GM19025 (cell line): Measurements from ENCODE around the gene CEP44.
"Not testable (repeated sequence)": the region's sequence is repeated elsewhere in the genome, so short reads cannot be mapped to it uniquely, and the experiment has no call there.

Experiments used
- ATAC-seq: cut with Tn5 transposase; IDR thresholded peaks from one replicate; pipeline ENCODE4 v1.9.1; 2021; ENCODE audit warnings: mild to moderate bottlenecking, low read depth, moderate library complexity; ENCODE audit not compliant: unreplicated experiment

The CEP44 gene

GRCh38 chr4:174318829-174319764 lies 35.4 kb downstream of the CEP44 start:
- ATAC-seq: no peak

DNA sequence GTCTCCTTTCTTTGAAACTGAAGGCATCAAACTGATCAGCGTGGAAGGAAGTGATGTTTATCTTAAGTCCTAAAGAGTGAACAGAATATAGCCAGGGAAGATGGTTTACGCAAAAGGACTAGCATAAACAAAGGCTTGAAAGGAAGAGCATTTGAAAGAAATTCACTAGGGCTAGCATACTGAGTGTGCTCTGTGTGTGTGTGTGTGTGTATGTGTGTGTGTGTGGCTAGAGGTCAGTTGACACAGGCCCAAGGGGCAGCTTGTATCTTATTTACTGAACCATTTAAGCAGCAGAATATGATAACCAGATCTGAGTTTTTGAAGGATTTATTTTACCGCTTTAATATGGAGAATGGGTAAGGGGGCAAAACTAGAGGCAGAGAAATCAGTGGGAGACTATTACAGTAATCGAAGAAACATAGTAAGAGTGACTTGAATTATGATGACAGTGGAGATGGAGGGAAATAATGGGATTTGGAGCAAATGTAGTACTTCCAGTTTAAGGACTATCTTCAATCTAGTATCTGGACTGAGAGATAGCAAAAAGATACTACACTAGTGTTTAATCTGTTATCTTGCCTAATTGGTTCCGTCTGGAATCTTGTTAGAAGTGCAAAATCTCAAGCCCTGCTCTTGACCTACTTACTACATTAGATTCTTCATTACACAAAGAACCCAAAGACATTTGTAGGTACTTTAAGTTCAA lies 36.9 kb downstream of the CEP44 start:
- no peak for ATAC-seq

- no peak for ATAC-seq
Measured at GRCh38 chr4:174324236-174324635, 40.5 kb downstream of the CEP44 start.

GRCh38 chr4:174324725-174325124 lies 41.0 kb downstream of the CEP44 start:
- no peak for ATAC-seq

DNA sequence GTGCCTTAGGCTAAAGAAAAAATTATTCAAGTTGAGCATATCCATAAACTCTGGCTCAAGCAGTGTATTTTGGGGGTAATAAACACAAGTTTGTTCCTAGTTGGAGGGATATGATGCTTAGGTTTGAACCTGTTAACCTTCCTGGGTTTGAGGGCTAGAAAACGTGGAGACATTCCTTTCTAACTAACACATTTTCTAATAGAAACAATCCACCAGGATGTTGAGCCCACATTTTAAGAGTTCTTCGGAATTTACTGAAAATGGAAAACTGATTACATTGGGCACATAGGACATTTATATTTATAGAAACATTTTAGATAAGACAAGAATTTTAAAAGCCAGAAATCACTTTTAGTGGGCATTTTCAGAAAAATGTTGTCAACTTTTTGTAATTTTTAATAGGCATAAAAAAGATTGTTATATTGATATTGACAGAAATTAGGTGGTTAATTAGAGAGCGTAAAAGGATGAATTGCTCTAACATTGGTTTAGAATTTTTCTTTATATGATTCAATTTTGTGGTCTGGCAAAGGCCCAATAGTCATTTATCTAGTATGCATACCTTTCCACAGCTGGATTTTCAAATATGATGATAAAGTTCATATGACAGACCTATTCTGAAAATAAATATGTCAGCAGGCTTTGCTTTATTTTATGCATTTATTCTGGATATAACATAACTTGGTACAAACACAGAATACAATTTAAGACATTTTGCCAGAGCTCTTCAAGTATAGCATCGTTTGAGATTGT lies 49.2 kb downstream of the CEP44 start:
- no peak for ATAC-seq

DNA sequence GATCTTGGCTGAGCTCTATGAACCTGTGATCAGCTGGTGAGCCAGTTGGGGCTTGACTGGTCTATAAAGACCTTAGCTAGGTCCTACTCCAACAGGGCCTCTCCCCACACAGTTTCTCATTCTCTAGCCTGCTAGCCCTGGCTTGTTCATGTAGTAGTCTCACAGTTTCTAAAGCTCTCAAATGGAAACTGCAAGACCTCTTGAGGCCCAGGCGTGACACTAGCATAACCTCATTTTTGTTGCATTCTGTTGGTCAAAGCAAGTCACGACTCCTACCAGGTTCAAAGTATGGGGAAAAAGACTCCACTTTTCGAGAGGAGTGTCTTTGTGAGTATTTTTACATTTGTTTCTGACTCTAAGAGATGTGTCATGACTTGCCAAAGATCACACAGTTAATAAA lies 50.9 kb downstream of the CEP44 start:
- peak; percentile 97 for ATAC-seq

DNA sequence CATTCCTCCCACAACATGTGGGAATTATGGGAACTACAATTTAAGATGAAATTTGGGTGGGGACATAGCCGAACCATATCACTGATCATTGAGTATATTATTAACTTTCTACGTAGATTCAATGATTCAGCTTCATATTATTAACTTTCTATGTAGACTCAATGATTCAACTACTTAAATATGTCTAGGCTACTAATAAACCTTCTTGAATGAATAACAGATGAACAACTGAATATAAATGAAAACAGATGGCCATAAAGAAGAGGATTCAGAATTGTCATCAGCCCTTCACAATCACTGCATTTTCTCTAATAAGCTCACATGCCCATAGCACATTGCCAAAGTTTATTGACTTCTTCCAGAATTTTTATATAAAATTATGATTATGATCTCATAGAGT lies 57.0 kb downstream of the CEP44 start:
- no peak for ATAC-seq

DNA sequence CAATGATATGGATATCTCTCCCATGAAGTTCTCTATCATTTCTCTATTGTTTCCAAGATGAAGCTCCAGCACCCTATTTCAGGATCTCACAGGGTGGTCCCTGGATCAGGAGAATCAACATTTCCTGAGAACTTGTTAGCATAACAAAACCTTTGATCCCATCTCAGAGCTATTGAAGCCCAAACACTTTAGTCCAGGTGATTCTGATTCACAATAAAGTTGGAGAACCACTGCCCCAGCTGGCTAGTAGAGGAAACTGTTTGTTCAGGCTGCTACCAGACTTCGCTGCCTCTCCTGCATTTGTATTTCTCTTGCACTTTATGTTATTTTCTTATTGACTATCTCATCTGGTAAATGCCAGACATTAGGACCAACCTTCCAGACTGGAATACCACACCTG lies 65.4 kb downstream of the CEP44 start:
- ATAC-seq: no peak

DNA sequence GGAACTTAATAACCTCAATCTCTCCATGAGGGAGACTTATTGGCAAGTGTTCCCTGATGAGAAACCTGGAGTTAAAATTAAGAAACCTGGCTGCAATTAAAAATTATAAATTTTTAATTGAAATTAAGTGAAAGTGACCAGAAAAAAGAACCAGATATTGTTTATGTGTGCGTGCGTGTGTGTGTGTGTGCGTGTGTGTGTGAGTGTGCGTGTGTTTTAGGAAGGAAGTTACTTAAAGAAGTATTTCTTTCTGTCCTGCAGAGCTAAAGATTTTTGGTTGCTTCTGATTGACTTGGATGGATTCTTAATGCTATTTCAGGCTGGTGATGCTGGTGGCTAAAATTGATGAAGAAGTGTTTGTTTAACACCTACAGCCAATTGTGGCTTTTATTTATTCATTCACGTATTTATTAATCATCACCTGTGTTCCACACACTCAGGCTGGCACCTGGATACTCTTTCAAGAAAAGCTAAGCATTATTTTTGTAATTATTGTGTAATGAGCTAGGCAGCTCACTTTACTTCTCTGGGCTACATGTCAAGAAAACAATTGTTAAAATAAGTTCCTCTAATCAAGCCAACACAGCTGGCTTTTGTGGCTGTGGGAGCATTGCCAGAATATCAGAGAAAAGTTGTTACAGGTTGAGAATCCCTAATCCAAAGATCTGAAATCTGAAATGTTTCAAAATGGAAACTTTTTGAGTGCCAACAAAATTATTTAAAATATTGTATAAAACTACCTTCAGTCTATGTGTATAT lies 68.5 kb downstream of the CEP44 start:
- ATAC-seq: no peak

GRCh38 chr4:174357321-174357720 lies 73.6 kb downstream of the CEP44 start:
- no peak for ATAC-seq

DNA sequence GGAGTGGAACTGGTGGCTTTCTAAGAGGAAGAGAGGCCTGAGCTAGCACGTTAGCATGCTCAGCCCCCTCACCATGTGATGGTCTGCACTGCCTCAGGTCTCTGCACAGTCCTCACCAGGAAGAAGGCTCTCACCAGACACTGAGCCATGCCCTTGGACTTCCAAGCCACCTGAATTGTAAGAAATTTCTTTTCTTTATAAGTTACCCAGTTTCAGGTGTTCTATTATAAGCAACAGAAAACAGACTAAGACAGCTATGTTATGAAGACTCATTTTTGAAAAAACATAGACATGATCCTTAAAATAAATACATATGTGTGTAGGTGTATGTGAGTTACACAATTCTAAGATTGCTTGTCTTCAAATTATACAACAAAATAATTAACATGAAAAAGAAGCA lies 74.7 kb downstream of the CEP44 start:
- ATAC-seq: peak; percentile 41

GRCh38 chr4:174358829-174359228 lies 75.1 kb downstream of the CEP44 start:
- peak; percentile 98 for ATAC-seq

DNA sequence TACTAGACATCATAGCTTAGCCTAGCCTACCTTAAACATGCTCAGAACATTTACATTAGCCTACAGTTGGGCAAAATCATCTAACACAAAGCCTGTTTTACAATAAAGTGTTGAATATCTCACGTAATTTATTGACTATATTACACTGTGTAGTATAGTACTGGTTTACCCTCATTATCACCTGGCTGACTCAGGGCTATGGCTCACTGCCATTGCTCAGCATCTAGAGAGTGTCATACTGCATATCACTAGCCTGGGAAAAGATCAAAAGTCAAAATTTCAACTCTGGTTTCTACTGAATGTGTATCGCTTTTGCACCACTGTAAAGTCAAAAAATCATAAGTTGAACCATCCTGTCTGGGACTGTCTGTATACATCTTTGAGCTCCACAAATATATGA lies 78.6 kb downstream of the CEP44 start:
- ATAC-seq: no peak

GRCh38 chr4:174363782-174364181 lies 80.1 kb downstream of the CEP44 start:
- not testable (repeated sequence) for ATAC-seq

DNA sequence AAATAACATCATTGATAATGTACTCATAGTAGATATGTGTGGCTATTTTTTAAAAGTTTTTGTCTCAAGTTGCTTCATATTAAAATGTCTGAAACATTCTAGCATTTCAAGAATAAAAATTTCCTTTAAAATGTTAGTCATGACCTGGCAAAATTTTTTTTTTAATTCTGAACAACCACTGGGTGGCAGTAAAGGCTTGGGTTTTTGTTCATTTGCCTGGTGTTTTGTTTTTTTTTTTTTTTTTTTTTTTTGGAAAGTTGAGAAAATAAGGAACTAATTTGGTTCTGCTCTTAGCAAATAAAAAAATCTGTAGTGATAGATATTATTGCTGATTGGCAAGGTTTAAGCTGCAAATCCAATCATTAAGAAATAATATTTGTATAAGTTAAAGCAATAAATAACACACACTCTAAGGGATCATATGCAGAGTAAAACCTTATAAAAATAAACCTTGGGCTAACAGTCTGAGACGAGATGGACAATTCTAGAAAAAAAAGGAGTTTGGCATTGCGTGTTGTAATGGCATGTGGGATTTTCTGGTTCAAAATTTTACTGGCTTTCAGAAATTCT lies 81.4 kb downstream of the CEP44 start:
- ATAC-seq: no peak

DNA sequence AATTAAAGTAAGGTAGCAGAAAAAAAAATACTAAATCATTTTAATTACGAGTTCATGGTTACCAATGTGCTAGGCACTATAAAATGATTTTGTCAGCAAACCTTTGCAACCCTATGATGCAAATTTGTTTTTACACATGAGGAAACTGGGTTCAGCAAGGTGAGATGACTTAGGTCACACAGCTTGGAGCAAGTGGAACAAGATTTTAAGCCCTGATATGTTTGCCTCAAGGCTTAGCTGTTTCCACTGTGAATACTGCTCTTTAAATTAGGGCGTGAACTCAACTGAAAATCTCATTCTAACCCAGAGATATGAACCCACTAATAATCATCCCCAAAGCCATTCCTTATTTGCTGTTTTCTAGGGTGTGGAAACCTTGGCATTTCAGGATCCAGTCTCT lies 86.3 kb downstream of the CEP44 start:
- no peak for ATAC-seq

DNA sequence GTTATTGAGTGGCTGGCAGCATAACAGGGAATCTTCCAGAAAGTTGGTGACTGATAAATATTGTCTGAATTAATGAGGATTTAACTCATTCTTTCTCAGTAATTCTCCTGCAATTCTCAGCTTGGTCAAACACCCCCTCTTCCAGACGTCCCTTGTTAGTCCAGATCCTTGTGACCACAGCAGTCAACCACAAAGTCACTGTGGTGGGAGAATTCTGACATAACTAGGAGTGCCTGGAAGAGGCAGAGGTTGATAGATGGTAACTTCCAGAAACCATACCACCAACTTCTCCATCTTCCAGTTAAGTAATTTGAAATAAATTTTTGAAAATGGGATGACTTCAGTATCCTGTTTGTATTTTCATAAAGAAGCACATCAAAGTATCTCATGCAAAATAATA lies 90.1 kb downstream of the CEP44 start:
- no peak for ATAC-seq

DNA sequence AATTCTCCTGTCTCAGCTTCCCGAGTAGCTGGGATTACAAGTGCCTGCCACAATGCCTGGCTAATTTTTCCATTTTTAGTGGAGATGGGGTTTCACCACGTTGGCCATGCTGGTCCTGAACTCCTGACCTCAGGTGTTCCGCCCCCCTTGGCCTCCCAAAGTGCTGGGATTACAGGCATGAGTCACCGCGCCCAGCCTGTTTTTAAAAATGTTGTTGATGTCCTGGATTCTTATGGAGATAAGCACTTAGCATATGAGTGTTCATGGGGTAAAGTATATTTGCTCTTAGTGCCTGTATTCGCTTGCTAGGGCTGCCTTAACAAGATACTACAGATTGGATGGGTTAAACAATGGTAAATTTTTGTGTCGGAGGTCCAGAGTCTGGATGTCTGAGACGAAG lies 91.7 kb downstream of the CEP44 start:
- no peak for ATAC-seq

- ATAC-seq: no peak
Measured at GRCh38 chr4:174377613-174378012, 93.9 kb downstream of the CEP44 start.

DNA sequence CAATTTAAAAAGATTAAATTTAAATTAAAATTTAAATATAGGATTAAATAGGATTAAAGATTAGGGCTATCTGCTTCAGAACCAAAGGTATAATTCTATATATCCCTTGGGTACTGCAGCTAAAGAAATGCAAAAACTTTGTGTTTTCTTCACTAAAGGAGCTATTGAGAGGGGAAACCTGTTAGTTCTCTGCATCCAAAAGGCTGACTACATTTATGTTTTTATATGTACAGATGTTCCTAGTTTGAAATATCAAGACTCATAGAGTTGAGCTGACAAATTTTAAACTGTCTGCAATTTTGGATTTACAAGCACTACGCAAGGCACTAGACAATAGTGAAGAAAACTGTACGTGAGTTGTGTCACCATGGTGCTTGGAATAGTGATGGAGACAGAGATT lies 95.2 kb downstream of the CEP44 start:
- no peak for ATAC-seq
